GM23338 (cell line): Measurements from ENCODE around the gene TMEM139.

Source experiments
- CREB1 ChIP-seq: fragments of 250-450 bp; sonication (Bioruptor Pico); IDR thresholded peaks from 2 replicates; pipeline ENCODE4 v1.5.0; 2020; ENCODE audit warnings: low read depth, mild to moderate bottlenecking, moderate library complexity
- CTCF ChIP-seq, 2 experiments: fragments of 200-600 bp in 1 of 2; sonication (generic) in 1 of 2; conservative IDR thresholded peaks; 2 replicates each; pipeline versions ENCODE4 v1.5.1 to v1.6.1; 2016 to 2017; ENCODE audit warnings: antibody characterized with exemption in 2 of 2, low read depth in 2 of 2, mild to moderate bottlenecking in 2 of 2, moderate library complexity in 1 of 2
- ETS1 ChIP-seq: IDR thresholded peaks from 2 replicates; pipeline ENCODE4 v1.6.1; 2016; ENCODE audit warnings: antibody characterized with exemption
- EZH2 ChIP-seq: fragments of 200-600 bp; sonication (generic); IDR thresholded peaks from one replicate; pipeline ENCODE4 v1.8.0; 2017; ENCODE audit warnings: antibody characterized with exemption, mild to moderate bottlenecking, low read depth; ENCODE audit not compliant: unreplicated experiment
- EZH2phosphoT487 ChIP-seq: fragments of 200-600 bp; sonication (generic); IDR thresholded peaks from one replicate; pipeline ENCODE4 v1.8.1; 2018; ENCODE audit warnings: antibody characterized with exemption; ENCODE audit not compliant: unreplicated experiment
- JUNB ChIP-seq: IDR thresholded peaks from one replicate; pipeline ENCODE4 v1.6.1; 2016; ENCODE audit warnings: antibody characterized with exemption; ENCODE audit not compliant: unreplicated experiment
- NANOG ChIP-seq: IDR thresholded peaks from 2 replicates; pipeline ENCODE4 v1.6.1; 2016; ENCODE audit warnings: antibody characterized with exemption, borderline replicate concordance
- POLR2AphosphoS5 ChIP-seq: IDR thresholded peaks from 2 replicates; pipeline ENCODE4 v1.6.1; 2016; ENCODE audit warnings: antibody characterized with exemption, low read depth
- REST ChIP-seq: IDR thresholded peaks from one replicate; pipeline ENCODE4 v1.6.1; 2018; ENCODE audit warnings: antibody characterized with exemption; ENCODE audit not compliant: unreplicated experiment
- STAT1 ChIP-seq: IDR thresholded peaks from one replicate; pipeline ENCODE4 v1.6.1; 2016; ENCODE audit warnings: antibody characterized with exemption; ENCODE audit not compliant: unreplicated experiment
- ZNF331 ChIP-seq: fragments of 250-450 bp; sonication (Bioruptor Pico); IDR thresholded peaks from 2 replicates; pipeline ENCODE4 v1.5.0; 2020; ENCODE audit warnings: low read depth, mild to moderate bottlenecking, moderate library complexity
- ZNF462 ChIP-seq: fragments of 250-450 bp; sonication (Bioruptor Pico); IDR thresholded peaks from 2 replicates; pipeline ENCODE4 v1.5.0; 2020; ENCODE audit warnings: mild to moderate bottlenecking, moderate library complexity

- TF ChIP-seq EZH2phosphoT487: no peak
- no peak for TF ChIP-seq CTCF (conservative IDR thresholded peaks at IDR 0.05; ENCODE audit: low read depth in 2 of 2)
- TF ChIP-seq CREB1: no peak
- TF ChIP-seq NANOG: no peak
- TF ChIP-seq STAT1: no peak
- no peak for TF ChIP-seq JUNB
- TF ChIP-seq EZH2: no peak
- TF ChIP-seq REST: no peak
- no peak for TF ChIP-seq POLR2AphosphoS5
- no peak for TF ChIP-seq ZNF462
- TF ChIP-seq ZNF331 (CRISPR knock-in tag): no peak
- no peak for TF ChIP-seq ETS1
Observed at GRCh38 chr7:143322760-143323633, 38.2 kb downstream of the TMEM139 start.
